Measurements from ENCODE around the gene CREBBP.

GRCh38 chr16:3798838-3799237 lies 81.7 kb downstream of the CREBBP start:
- TF ChIP-seq PREB (CRISPR knock-in tag; IDR thresholded peaks at IDR 0.05) (no peak), FOXK2 (conservative IDR thresholded peaks at IDR 0.05 in 1 of 2, IDR thresholded peaks at IDR 0.05 in 1 of 2; ENCODE audit: low read depth in 2 of 2) (no peak), FOS (IDR thresholded peaks at IDR 0.05; ENCODE audit: extremely low read depth, insufficient read length) (no peak), CREB1 (IDR thresholded peaks at IDR 0.05) (no peak), CREB1 (CRISPR knock-in tag; IDR thresholded peaks at IDR 0.05) (no peak), CCNT2 (IDR thresholded peaks at IDR 0.05; ENCODE audit: borderline replicate concordance, extremely low read depth, insufficient read length, low read depth, low read length) (no peak), POLR2AphosphoS5 (IDR thresholded peaks at IDR 0.05; ENCODE audit: control insufficient read depth, insufficient read depth, low read depth, low read length) (no peak), CBFA2T2 (conservative IDR thresholded peaks at IDR 0.05) (no peak), SMAD1 (IDR thresholded peaks at IDR 0.05; ENCODE audit: low read depth, low read length, partially characterized antibody) (no peak), TBL1XR1 (IDR thresholded peaks at IDR 0.05; ENCODE audit: low read length in 2 of 2) (no peak), E4F1 (CRISPR knock-in tag; IDR thresholded peaks at IDR 0.05; ENCODE audit: borderline replicate concordance) (no peak)

Data from K562 (cell line).